ENCODE data around the gene PPP1R15B. TPM values are rescaled to one million over a fixed set of nuclear protein-coding genes. Genes with fewer than 3 reads are reported as not detected.

Gene PPP1R15B
- total RNA-seq, 4 donors from 2014 or later = 33.8 to 90.5 (median 72.3) TPM

DNA sequence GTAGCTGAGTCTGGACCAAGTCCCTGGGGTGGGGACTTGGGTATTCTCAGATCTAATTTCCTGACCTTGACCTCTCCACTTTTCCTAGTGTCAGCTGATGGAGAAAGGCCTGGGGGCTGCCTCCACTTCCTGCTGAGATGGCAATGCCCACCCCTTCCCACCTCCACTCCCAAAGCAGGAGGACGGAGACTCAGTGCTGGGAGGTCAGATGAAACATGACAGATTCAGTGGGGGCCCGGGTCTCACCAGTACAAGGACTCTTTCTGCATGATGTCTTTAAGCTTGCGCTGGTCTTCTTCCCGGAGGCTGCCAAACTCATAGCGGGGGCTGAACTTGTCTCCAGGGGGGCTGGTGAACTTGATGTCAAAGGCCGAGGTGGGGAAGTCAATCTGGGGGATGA, 35.6 kb upstream of the PPP1R15B start:
- Histone ChIP-seq H3K4me3 (no peak overlapping the region), H3K9me3 (no peaks in the 10 kb centered on the region), H3K4me1 (peaks cover 4 to 50% (median 14%) of the 10 kb centered on the region in 4 donors), H3K27ac (peak overlapping the region in 2 of 4 donors; percentile 88 to 91), H3K36me3 (peaks cover 0 to 59% (median 0%) of the 10 kb centered on the region in 3 donors), H3K27me3 (no peaks in the 10 kb centered on the region)
- no peak for DNase-seq
- no peak for TF ChIP-seq POLR2A (IDR thresholded peaks at IDR 0.05)
- TF ChIP-seq, protein P1, sequence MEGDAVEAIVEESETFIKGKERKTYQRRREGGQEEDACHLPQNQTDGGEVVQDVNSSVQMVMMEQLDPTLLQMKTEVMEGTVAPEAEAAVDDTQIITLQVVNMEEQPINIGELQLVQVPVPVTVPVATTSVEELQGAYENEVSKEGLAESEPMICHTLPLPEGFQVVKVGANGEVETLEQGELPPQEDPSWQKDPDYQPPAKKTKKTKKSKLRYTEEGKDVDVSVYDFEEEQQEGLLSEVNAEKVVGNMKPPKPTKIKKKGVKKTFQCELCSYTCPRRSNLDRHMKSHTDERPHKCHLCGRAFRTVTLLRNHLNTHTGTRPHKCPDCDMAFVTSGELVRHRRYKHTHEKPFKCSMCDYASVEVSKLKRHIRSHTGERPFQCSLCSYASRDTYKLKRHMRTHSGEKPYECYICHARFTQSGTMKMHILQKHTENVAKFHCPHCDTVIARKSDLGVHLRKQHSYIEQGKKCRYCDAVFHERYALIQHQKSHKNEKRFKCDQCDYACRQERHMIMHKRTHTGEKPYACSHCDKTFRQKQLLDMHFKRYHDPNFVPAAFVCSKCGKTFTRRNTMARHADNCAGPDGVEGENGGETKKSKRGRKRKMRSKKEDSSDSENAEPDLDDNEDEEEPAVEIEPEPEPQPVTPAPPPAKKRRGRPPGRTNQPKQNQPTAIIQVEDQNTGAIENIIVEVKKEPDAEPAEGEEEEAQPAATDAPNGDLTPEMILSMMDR (IDR thresholded peaks at IDR 0.05) = no peak

GRCh38 chr1:204446413-204447111, 34.9 kb upstream of the PPP1R15B start:
- TF ChIP-seq, protein P1 (IDR thresholded peaks at IDR 0.05) = peak; percentile 55 to 88 (median 83)
- TF ChIP-seq POLR2A (IDR thresholded peaks at IDR 0.05) = no peak
- DNase-seq = peak; percentile 75 to 92 (median 81)
- Histone ChIP-seq H3K9me3 (no peaks in the 10 kb centered on the region), H3K27me3 (no peaks in the 10 kb centered on the region), H3K27ac (peak overlapping the region in 2 of 4 donors; percentile 15 to 91), H3K4me3 (no peak overlapping the region), H3K4me1 (peaks cover 4 to 45% (median 12%) of the 10 kb centered on the region in 4 donors), H3K36me3 (peaks cover 0 to 66% (median 0%) of the 10 kb centered on the region in 3 donors)

- TF ChIP-seq POLR2A (IDR thresholded peaks at IDR 0.05) = no peak
- TF ChIP-seq, protein P1 (IDR thresholded peaks at IDR 0.05) = peak in 3 of 6 experiments; percentile 39 to 50 (median 40)
- Histone ChIP-seq H3K4me3 (no peak overlapping the region), H3K36me3 (peaks cover 0 to 72% (median 0%) of the 10 kb centered on the region in 3 donors), H3K27me3 (no peaks in the 10 kb centered on the region), H3K9me3 (no peaks in the 10 kb centered on the region), H3K4me1 (peaks cover 4 to 39% (median 7%) of the 10 kb centered on the region in 4 donors), H3K27ac (no peak overlapping the region)
- DNase-seq = peak in 2 of 3 donors; percentile 67 to 76
Observed at GRCh38 chr1:204445860-204446412, 34.3 kb upstream of the PPP1R15B start.

- H3K36me3 ChIP-seq = peaks cover 0 to 82% (median 0%) of the 10 kb centered on the region in 3 donors
- H3K4me3 ChIP-seq = no peak overlapping the region
Observed at GRCh38 chr1:204443871-204444581, 32.4 kb upstream of the PPP1R15B start.

GRCh38 chr1:204443260-204443619, 31.6 kb upstream of the PPP1R15B start:
- no peaks in the 10 kb centered on the region for H3K27me3 ChIP-seq
- H3K4me1 ChIP-seq = peaks cover 0 to 20% (median 2%) of the 10 kb centered on the region in 4 donors
- no peak for DNase-seq
- no peak overlapping the region for H3K4me3 ChIP-seq
- peaks cover 0 to 89% (median 0%) of the 10 kb centered on the region in 3 donors for H3K36me3 ChIP-seq
- TF ChIP-seq, protein P1 (IDR thresholded peaks at IDR 0.05) = no peak
- TF ChIP-seq POLR2A (IDR thresholded peaks at IDR 0.05) = no peak
- no peaks in the 10 kb centered on the region for H3K9me3 ChIP-seq
- H3K27ac ChIP-seq = no peak overlapping the region

More at GRCh38 chr1:204443871-204444581, 32.4 kb upstream of the PPP1R15B start:
- TF ChIP-seq, protein P1 (IDR thresholded peaks at IDR 0.05) = no peak
- TF ChIP-seq POLR2A (IDR thresholded peaks at IDR 0.05) = no peak
- no peak for DNase-seq
- Histone ChIP-seq H3K27me3 (no peaks in the 10 kb centered on the region), H3K27ac (no peak overlapping the region), H3K9me3 (no peaks in the 10 kb centered on the region), H3K4me1 (peaks cover 0 to 22% (median 3%) of the 10 kb centered on the region in 4 donors)
